ENCODE results near the gene CYFIP1.

CYFIP1 gene

DNA sequence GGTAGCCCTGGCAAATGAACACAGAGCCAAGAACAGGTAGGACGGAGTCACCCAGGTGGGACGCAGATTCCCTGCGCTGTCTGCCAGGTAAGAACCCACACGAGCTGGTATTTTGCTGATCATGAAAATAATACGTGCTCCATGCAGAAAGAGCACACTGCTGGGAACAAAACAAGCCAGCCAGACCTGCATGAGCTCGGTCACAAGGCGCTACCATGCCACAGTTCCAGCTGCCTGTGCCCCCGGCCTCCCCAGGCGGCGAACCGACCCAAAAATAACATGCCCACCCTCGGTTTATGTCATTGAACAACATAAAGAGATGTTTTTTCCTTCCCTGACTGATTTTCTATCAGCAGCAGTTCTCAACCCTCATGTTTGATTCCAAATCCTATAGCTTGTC is 25.8 kb downstream of the CYFIP1 start:
- DNase-seq (ENCODE audit: extremely low read depth, low read depth) = no peak
- TF ChIP-seq, protein P1, sequence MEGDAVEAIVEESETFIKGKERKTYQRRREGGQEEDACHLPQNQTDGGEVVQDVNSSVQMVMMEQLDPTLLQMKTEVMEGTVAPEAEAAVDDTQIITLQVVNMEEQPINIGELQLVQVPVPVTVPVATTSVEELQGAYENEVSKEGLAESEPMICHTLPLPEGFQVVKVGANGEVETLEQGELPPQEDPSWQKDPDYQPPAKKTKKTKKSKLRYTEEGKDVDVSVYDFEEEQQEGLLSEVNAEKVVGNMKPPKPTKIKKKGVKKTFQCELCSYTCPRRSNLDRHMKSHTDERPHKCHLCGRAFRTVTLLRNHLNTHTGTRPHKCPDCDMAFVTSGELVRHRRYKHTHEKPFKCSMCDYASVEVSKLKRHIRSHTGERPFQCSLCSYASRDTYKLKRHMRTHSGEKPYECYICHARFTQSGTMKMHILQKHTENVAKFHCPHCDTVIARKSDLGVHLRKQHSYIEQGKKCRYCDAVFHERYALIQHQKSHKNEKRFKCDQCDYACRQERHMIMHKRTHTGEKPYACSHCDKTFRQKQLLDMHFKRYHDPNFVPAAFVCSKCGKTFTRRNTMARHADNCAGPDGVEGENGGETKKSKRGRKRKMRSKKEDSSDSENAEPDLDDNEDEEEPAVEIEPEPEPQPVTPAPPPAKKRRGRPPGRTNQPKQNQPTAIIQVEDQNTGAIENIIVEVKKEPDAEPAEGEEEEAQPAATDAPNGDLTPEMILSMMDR (IDR thresholded peaks at IDR 0.05; ENCODE audit: low read depth, low read length) = no peak

DNA sequence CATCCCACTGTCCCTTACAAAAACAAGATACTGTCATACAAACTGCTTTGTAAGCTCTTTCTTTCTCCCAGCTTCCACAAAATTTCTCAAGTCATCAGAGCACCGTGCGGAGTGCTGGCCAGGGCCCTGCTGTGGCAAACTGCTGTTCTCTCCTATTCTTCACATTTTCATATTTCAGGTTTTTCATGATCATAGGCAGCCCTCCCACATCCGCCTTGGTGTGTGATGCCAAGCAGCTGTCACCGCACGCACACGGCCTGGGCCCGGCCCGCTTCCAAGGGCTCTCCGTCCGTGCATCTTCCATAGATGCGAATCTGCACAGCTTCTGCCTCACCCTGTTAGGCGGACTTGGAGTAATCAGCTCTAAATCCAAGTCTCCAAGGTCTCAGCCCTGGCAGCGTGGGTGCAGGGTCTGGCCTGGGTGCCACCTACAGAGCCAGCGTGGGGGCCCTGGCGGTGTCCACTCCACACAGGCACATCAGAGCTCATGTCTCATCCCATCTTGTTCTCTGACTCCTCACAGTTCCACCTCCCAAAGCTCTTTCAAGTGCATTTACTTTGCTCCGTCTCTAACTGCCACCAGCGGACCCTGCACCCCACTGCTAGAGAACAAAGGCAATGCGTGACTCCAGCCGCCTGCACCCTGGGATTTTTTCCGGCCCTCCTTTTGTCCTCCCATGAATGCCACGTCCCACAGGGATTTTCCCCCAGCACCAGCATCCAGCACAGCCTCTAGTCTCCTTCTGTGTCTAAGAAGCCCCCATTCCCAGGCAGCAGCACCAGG is 27.2 kb downstream of the CYFIP1 start:
- TF ChIP-seq, protein P1 (IDR thresholded peaks at IDR 0.05; ENCODE audit: low read depth, low read length) = no peak

DNA sequence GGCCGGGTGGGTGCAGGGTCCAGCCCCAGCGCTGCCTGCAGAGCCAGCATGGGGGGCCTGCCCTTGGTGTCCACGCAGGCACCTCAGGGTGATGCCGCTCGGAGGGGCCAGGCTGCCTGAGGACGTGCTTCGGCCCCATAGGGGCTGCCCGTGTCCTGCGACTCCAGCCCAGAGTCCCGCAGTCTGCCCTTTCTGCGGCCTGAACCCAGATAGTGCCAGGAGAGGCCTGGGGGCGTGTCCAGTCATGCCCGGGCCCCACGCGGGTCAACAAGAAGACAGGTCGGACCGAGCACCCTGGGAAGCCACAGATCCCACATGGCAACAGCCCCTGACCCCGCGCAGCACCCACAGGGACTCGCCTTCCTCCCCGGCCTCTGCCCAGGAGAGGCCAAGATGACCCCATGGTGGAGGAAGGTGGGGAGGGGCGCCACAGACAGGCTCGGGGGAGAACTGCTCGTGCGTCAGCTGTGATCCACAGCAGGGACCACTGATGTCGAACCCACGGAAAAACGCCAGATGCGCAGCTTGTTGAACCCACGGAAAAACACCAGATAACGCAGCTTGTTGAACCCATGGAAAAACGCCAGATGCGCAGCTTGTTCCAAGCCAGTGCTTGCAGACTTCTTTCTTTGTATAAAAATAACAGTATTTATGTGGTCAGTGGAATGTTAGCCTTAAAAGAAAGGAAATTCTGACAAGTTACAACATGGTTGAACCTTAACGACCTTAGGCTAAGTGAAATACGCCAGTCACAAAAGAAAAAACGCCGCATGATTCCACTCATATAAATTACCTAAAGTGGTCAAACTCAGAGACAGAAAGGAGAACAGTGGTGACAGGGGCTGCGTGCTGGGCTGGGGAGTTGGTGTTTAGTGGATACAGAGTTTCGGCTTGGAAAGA is 28.5 kb downstream of the CYFIP1 start:
- no peak for DNase-seq (ENCODE audit: extremely low read depth, low read depth)
- TF ChIP-seq, protein P1 (IDR thresholded peaks at IDR 0.05; ENCODE audit: low read depth, low read length) = no peak

More for the DNA sequence above, 27.2 kb downstream of the CYFIP1 start:
- DNase-seq (ENCODE audit: extremely low read depth, low read depth) = no peak

DNA sequence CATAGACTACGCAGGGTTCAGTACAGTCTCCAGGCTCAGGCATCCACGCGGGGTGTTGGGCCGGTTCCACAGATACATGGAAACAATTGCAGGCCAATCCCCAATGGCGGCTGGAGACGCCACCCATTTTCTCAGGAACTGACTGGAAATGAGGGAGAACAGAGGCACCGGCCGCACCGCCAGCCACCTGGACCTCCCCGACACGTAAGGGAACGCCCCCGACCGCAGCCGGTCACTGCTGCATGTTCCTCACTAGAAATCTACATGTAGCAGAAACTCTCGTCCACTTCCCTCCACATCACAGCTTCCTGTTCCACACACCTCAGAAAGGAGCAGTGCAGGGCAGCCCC is 29.2 kb downstream of the CYFIP1 start:
- no peak for DNase-seq (ENCODE audit: extremely low read depth, low read depth)
- TF ChIP-seq, protein P1 (IDR thresholded peaks at IDR 0.05; ENCODE audit: low read depth, low read length) = no peak

DNA sequence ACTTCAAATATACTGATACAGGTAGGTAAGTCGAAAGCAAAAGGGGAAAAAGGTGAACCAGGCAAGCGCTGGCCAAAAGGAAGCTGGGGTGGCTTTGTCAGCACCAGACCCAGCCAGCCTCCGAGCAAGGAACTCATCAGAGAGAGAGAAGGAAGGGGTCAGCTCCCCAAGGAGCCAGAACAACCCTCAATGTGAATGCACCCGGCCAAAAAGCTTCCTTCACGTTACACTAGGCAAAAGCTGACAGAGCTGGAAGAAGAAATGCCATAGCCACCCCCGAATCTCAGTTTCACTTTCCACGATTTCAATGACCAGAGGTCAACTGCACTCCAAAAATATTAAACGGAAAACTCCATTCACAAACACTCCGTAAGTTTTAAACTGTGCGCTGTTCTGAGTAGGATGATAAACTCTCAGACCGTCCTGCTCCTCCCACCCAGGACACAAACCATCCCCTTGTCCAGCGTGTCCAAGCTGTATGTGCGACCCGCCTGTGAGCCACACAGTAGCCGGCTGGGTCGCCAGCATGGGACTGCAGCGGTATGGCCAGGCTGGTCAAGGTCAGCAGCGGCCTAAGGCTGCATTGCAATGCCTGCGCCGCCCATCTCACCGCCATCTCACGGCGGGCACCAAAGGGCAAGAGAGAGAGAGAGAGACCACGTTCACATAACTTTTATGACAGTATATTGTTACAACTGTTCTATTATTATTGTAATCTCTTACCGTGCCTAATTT is 29.7 kb downstream of the CYFIP1 start:
- no peak for DNase-seq (ENCODE audit: extremely low read depth, low read depth)
- TF ChIP-seq, protein P1 (IDR thresholded peaks at IDR 0.05; ENCODE audit: low read depth, low read length) = no peak

DNA sequence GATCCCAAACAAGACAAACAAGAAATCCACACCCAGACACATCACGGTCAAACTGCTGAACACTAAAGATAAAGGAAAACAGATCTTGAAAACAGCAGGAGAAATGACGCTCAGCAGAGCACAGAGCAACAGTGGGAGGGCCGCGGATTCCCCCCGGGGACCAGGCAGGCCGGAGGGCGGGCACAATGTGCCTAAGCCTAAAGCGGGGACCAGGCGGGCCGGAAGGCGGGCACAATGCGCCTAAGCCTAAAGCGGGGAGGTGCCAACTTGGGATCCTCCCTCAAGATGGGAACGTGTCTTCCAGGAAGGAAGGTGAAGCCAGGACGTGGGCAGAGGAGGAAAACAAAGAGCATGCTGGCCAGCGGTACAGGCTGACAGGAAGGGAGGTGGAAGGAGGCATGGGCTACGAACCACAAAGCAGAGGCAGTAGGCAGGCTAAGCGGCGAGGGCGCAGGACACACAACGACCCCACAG is 31.1 kb downstream of the CYFIP1 start:
- DNase-seq (ENCODE audit: extremely low read depth, low read depth) = peak; percentile 25
- TF ChIP-seq, protein P1 (IDR thresholded peaks at IDR 0.05; ENCODE audit: low read depth, low read length) = no peak
